HepG2 (cell line): ENCODE results near the gene GBP3. TPM values are rescaled to one million over a fixed set of nuclear protein-coding genes. Genes with fewer than 3 reads are reported as not detected.

Experiments used
- ATAC-seq: fragments of 200-7000 bp; cut with Tn5 transposase; 3 replicates; pipeline ENCODE4 v1.9.1; 2020; ENCODE audit warnings: mild to moderate bottlenecking, moderate library complexity
- BruUV-seq: library from RNA; stranded (reverse); fragments of 400-500 nt; replicated peaks from 2 replicates; lab custom pipeline; 2021; lab: Mats Ljungman, UMichigan
- CTCF ChIA-PET: fragments of 300-600 bp; formaldehyde crosslinking; extraction: SDS; loops from one replicate; lab custom pipeline; 2021; ENCODE audit warnings: low total read pairs, inconsistent platforms, low intra/inter-chr PET ratio; lab: Yijun Ruan, JAX
- POLR2A ChIA-PET: fragments of 350-600 bp; sonication (Branson Sonifier 250); formaldehyde crosslinking; loops from one replicate; lab custom pipeline; 2020; ENCODE audit warnings: antibody characterized with exemption, inconsistent platforms; lab: Yijun Ruan, JAX
- DNase-seq: peaks from one replicate; pipeline ENCODE4 v3.0.0-alpha.2; 2015; ENCODE audit warnings: low spot score
- FAIRE-seq: peaks from 3 replicates; lab custom pipeline; 2011; peaks lifted over from hg19 to GRCh38; lab: Jason Lieb, UNC
- H2AFZ ChIP-seq: one replicate; pipeline ENCODE4 v1.6.1; 2011; ENCODE audit warnings: low read length, inconsistent platforms
- H3K27ac ChIP-seq: fragments of 300-600 bp; 3 replicates; pipeline ENCODE4 v1.8.0; 2011; ENCODE audit warnings: mixed run types, mild to moderate bottlenecking, mixed read lengths, low read length, inconsistent platforms; ENCODE audit not compliant: insufficient read depth; ENCODE audit errors: extremely low read length
- H3K27me3 ChIP-seq, 2 experiments: fragments of 200-600 bp in 1 of 2; 2 replicates in 1 of 2; 3 replicates in 1 of 2; pipeline versions ENCODE4 v1.6.0 to v1.8.0; 2011; ENCODE audit warnings: low read length in 2 of 2, mild to moderate bottlenecking in 2 of 2, moderate library complexity in 2 of 2, inconsistent platforms in 1 of 2; ENCODE audit not compliant: insufficient read depth in 2 of 2, control insufficient read depth in 1 of 2
- H3K36me3 ChIP-seq, 2 experiments: fragments of 200-600 bp in 1 of 2; replicated peaks in 1 of 2; 2 replicates in 1 of 2; 3 replicates in 1 of 2; pipeline versions ENCODE4 v1.5.1 to v1.8.0; 2011; ENCODE audit warnings: low read length in 2 of 2, inconsistent platforms in 1 of 2; ENCODE audit not compliant: insufficient read depth in 2 of 2, control insufficient read depth in 1 of 2
- H3K4me1 ChIP-seq: 2 replicates; pipeline ENCODE4 v1.5.1; 2012; ENCODE audit warnings: low read length, inconsistent platforms; ENCODE audit not compliant: insufficient read depth
- H3K4me2 ChIP-seq: 2 replicates; pipeline ENCODE4 v1.6.0; 2011; ENCODE audit warnings: low read depth, low read length, inconsistent platforms
- H3K4me3 ChIP-seq, 3 experiments: fragments of 200-600 bp in 1 of 3; sonication (generic), shearing (Covaris generic) in 1 of 3; replicated peaks in 1 of 3; 2 replicates each; pipeline ENCODE4 v1.5.1; 2011 to 2016; ENCODE audit warnings: low read length in 3 of 3, inconsistent platforms in 2 of 3, low read depth in 2 of 3, mild to moderate bottlenecking in 2 of 3, control low read depth in 1 of 3, mixed read lengths in 1 of 3; ENCODE audit not compliant: insufficient read depth in 1 of 3
- H3K79me2 ChIP-seq: one replicate; pipeline ENCODE4 v1.6.1; 2011; ENCODE audit warnings: low read length, inconsistent platforms; ENCODE audit not compliant: insufficient read depth
- H3K9ac ChIP-seq: 2 replicates; pipeline ENCODE4 v1.6.0; 2011; ENCODE audit warnings: mild to moderate bottlenecking, low read depth, low read length, inconsistent platforms; ENCODE audit not compliant: insufficient read depth
- H3K9me3 ChIP-seq: 2 replicates; pipeline ENCODE4 v1.5.1; 2012; ENCODE audit warnings: mild to moderate bottlenecking, low read length
- H4K20me1 ChIP-seq: 2 replicates; pipeline ENCODE4 v1.6.0; 2011; ENCODE audit warnings: inconsistent platforms, mild to moderate bottlenecking, low read length, moderate library complexity; ENCODE audit not compliant: insufficient read depth
- CEBPG ChIP-seq: IDR thresholded peaks from 2 replicates; pipeline ENCODE4 v1.6.1; 2016
- ELK4 ChIP-seq: sonication (generic); formaldehyde crosslinking; IDR thresholded peaks from 2 replicates; pipeline ENCODE4 v1.9.0; 2021; ENCODE audit warnings: missing genetic modification reagents, borderline replicate concordance
- NR2F1 ChIP-seq, 2 experiments: fragments of 450-650 bp in 1 of 2; formaldehyde crosslinking in 1 of 2; IDR thresholded peaks; 2 replicates each; pipeline versions ENCODE4 v1.5.0 to v1.6.1; 2016 to 2020; ENCODE audit warnings: mild to moderate bottlenecking in 1 of 2, missing compliant biosample characterization in 1 of 2, missing genetic modification reagents in 1 of 2, moderate library complexity in 1 of 2
- STAG1 ChIP-seq: sonication (generic); formaldehyde crosslinking; IDR thresholded peaks from 2 replicates; pipeline ENCODE4 v1.4.0; 2020; ENCODE audit warnings: missing genetic modification reagents
- UBTF ChIP-seq: sonication (generic); formaldehyde crosslinking; IDR thresholded peaks from 2 replicates; pipeline ENCODE4 v1.4.0; 2020; ENCODE audit warnings: mild to moderate bottlenecking, missing genetic modification reagents
- ZC3H13 ChIP-seq: sonication (generic); formaldehyde crosslinking; IDR thresholded peaks from 2 replicates; pipeline ENCODE4 v1.8.1; 2023; ENCODE audit warnings: mild to moderate bottlenecking, missing genetic modification reagents, moderate library complexity
- ZGPAT ChIP-seq: IDR thresholded peaks from 2 replicates; pipeline ENCODE4 v1.6.1; 2016; ENCODE audit warnings: mild to moderate bottlenecking
- ZNF576 ChIP-seq: sonication (generic); formaldehyde crosslinking; IDR thresholded peaks from 2 replicates; pipeline ENCODE4 v1.4.0; 2020; ENCODE audit warnings: mild to moderate bottlenecking, missing genetic modification reagents
- ZNF652 ChIP-seq: IDR thresholded peaks from 2 replicates; pipeline ENCODE4 v1.6.1; 2016; ENCODE audit warnings: low read depth, borderline replicate concordance
- ZNF691 ChIP-seq: sonication (generic); formaldehyde crosslinking; IDR thresholded peaks from 2 replicates; pipeline ENCODE4 v1.4.0; 2020; ENCODE audit warnings: missing genetic modification reagents, low read depth, mild to moderate bottlenecking, borderline replicate concordance
- ZNF724P ChIP-seq: sonication (generic); formaldehyde crosslinking; IDR thresholded peaks from 2 replicates; pipeline ENCODE4 v1.8.0; 2022; ENCODE audit warnings: missing genetic modification reagents, borderline replicate concordance
- ZSCAN5A ChIP-seq: sonication (generic); formaldehyde crosslinking; IDR thresholded peaks from 2 replicates; pipeline ENCODE4 v1.8.0; 2022; ENCODE audit warnings: mild to moderate bottlenecking, missing genetic modification reagents, borderline replicate concordance
- WGBS: methylation state at CpG from one replicate; pipeline ENCODE4 v1.1.6; 2017; ENCODE audit warnings: low lambda C conversion rate; 5-methylcytosine and 5-hydroxymethylcytosine counted together
- in situ Hi-C: cut with HindIII; loops from 2 replicates; pipeline ENCODE4 v1.10.0; 2017; ENCODE audit warnings: low pct_unique_long_range_greater_than_20kb; ENCODE audit not compliant: extremely low pct_ligation_motif_present
- intact Hi-C: fragments of 100-400 bp; cut with micrococcal nuclease; formaldehyde crosslinking; loops from one replicate; pipeline ENCODE4 v1.10.0; 2022; ENCODE audit not compliant: unreplicated experiment
- polyA plus RNA-seq, 8 experiments: library from polyadenylated mRNA; depleted of rRNA in 3 of 8; stranded (reverse) in 7 of 8; unstranded in 1 of 8; fragments of >200 nt; fragmentation: Illumina TruSeq in 4 of 8; extraction: Trizol in 4 of 8; gene quantifications; 2 replicates each; pipeline versions ENCODE4 v1.2.1 to v1.2.3, GENCODE V29; 2011 to 2016; ENCODE audit warnings: low read depth in 4 of 8, missing spikeins in 1 of 8, mixed read lengths in 1 of 8; ENCODE audit not compliant: insufficient read depth in 1 of 8
- total RNA-seq, 5 experiments: library from RNA; depleted of rRNA; stranded (reverse); fragments of >200 nt; fragmentation: Illumina TruSeq; extraction: Trizol; gene quantifications; 2 replicates each; pipeline ENCODE4 v1.2.3, GENCODE V29; 2016; ENCODE audit warnings: low read depth in 1 of 5

The GBP3 gene
- total and polyA plus RNA-seq, 2 of the 13 experiments (the other 11 are each of a cell fraction or from before 2014, with no cell fraction given) = 0.16 to 0.46 TPM

- TF ChIP-seq ZNF652 (no peak), ZSCAN5A (no peak), CEBPG (CRISPR knock-in tag) (no peak), ZGPAT (CRISPR knock-in tag) (no peak), ZC3H13 (no peak)
Measured at GRCh38 chr1:89063094-89063493, 40.4 kb upstream of the GBP3 start (continued).

- H2AFZ ChIP-seq = no peak overlapping the region
- no peak overlapping the region for H3K4me3 ChIP-seq
- CTCF ChIA-PET = no interaction called here
- H4K20me1 ChIP-seq = no peaks in the 10 kb centered on the region
- H3K27me3 ChIP-seq = no peaks in the 10 kb centered on the region
- peaks cover 9% of the 10 kb centered on the region for H3K4me1 ChIP-seq
- H3K36me3 ChIP-seq = no peaks in the 10 kb centered on the region
- intact Hi-C loops (no loop called here), in situ Hi-C loops (no loop called here)
- no peak overlapping the region for H3K27ac ChIP-seq
- POLR2A ChIA-PET = no interaction called here
- WGBS = 74% methylated on average over 5 of the region's 5 CpGs
- ATAC-seq = no peak
- no TSS peak for BruUV-seq
- H3K79me2 ChIP-seq = no peaks in the 10 kb centered on the region
- FAIRE-seq = no peak
- DNase-seq = no peak
- no peaks in the 10 kb centered on the region for H3K9me3 ChIP-seq
- H3K4me2 ChIP-seq = no peak overlapping the region
- H3K9ac ChIP-seq = no peak overlapping the region
- TF ChIP-seq STAG1 (CRISPR knock-in tag) (no peak), ZNF691 (CRISPR knock-in tag) (no peak), NR2F1 (CRISPR knock-in tag; IDR thresholded peaks at IDR 0.05) (no peak), UBTF (CRISPR knock-in tag) (no peak), ZNF724P (CRISPR knock-in tag) (no peak), ELK4 (CRISPR knock-in tag) (no peak), ZNF576 (CRISPR knock-in tag) (no peak)
Measured at GRCh38 chr1:89060091-89060490, 37.4 kb upstream of the GBP3 start.
